Measurements from ENCODE around the gene KAZN. TPM values are rescaled to one million over a fixed set of nuclear protein-coding genes. Genes with fewer than 3 reads are reported as not detected.

KAZN gene
- total RNA-seq, 1 donor from 2014 or later, result 33.5 TPM

GRCh38 chr1:14699620-14700019, 101.1 kb downstream of the KAZN start:
- H3K36me3 ChIP-seq, result no peaks in the 10 kb centered on the region
- no peak overlapping the region for H3K27ac ChIP-seq
- no peak for DNase-seq
- no peak for TF ChIP-seq CTCF (IDR thresholded peaks at IDR 0.05)
- H3K4me3 ChIP-seq, result no peak overlapping the region
- no peak for ATAC-seq
- H3K4me1 ChIP-seq, result no peaks in the 10 kb centered on the region
- no peaks in the 10 kb centered on the region for H3K27me3 ChIP-seq
- no peaks in the 10 kb centered on the region for H3K9me3 ChIP-seq
- intact Hi-C loops (cut with DNase I), result no loop called here

- no peaks in the 10 kb centered on the region for H3K4me1 ChIP-seq
- H3K27me3 ChIP-seq, result no peaks in the 10 kb centered on the region
- H3K27ac ChIP-seq, result no peak overlapping the region
- no peak for DNase-seq
- no peaks in the 10 kb centered on the region for H3K9me3 ChIP-seq
- ATAC-seq, result no peak
- intact Hi-C loops (cut with DNase I), result no loop called here
- no peak overlapping the region for H3K4me3 ChIP-seq
- no peaks in the 10 kb centered on the region for H3K36me3 ChIP-seq
- TF ChIP-seq CTCF (IDR thresholded peaks at IDR 0.05), result no peak
Observed at GRCh38 chr1:14704846-14705245, 106.4 kb downstream of the KAZN start.

GRCh38 chr1:14705824-14706223, 107.3 kb downstream of the KAZN start:
- no peak for ATAC-seq
- intact Hi-C loops (cut with DNase I), result no loop called here
- TF ChIP-seq CTCF (IDR thresholded peaks at IDR 0.05), result no peak

GRCh38 chr1:14706631-14707030, 108.1 kb downstream of the KAZN start:
- TF ChIP-seq CTCF (IDR thresholded peaks at IDR 0.05), result no peak
- Histone ChIP-seq H3K27ac (no peak overlapping the region), H3K36me3 (no peaks in the 10 kb centered on the region), H3K4me1 (no peaks in the 10 kb centered on the region), H3K4me3 (no peak overlapping the region), H3K27me3 (no peaks in the 10 kb centered on the region), H3K9me3 (no peaks in the 10 kb centered on the region)
- DNase-seq (no peak), ATAC-seq (no peak)
- intact Hi-C loops (cut with DNase I), result no loop called here

More at GRCh38 chr1:14705824-14706223, 107.3 kb downstream of the KAZN start:
- H3K27me3 ChIP-seq, result no peaks in the 10 kb centered on the region
- no peak for DNase-seq
- no peaks in the 10 kb centered on the region for H3K9me3 ChIP-seq
- H3K36me3 ChIP-seq, result no peaks in the 10 kb centered on the region
- no peak overlapping the region for H3K4me3 ChIP-seq
- no peaks in the 10 kb centered on the region for H3K4me1 ChIP-seq
- H3K27ac ChIP-seq, result no peak overlapping the region

- Histone ChIP-seq H3K4me1 (no peaks in the 10 kb centered on the region), H3K36me3 (no peaks in the 10 kb centered on the region), H3K4me3 (no peak overlapping the region), H3K27me3 (no peaks in the 10 kb centered on the region), H3K27ac (no peak overlapping the region), H3K9me3 (no peaks in the 10 kb centered on the region)
- ATAC-seq, result no peak
- no peak for DNase-seq
- intact Hi-C loops (cut with DNase I), result no loop called here
- TF ChIP-seq CTCF (IDR thresholded peaks at IDR 0.05), result no peak
Observed at GRCh38 chr1:14707531-14708445, 109.3 kb downstream of the KAZN start.

All from upper lobe of right lung (tissue), 1 donor.